ENCODE results near the gene UBR7.
"Not testable (repeated sequence)": the region's sequence is repeated elsewhere in the genome, so short reads cannot be mapped to it uniquely, and the experiment has no call there.

The UBR7 gene

DNA sequence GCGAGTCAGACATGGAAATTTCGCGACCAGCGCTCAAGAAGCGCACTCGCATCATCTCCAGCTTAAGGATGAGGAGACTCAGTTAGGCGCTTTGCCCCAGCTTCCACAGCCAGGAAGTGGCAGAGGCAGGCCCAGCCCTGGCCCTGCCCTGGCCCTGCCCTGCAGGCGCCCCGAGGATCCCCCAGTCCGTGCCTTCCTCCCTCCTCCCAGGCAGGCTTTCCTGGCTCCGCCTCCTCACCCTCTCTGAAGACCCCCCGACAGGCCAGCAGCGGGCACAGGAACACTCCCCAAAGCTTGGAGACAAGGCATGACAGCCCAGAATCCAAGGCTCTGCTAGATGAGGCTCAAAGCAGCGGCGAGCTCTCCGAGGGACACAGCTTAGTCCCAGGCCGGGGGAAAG lies 25.1 kb downstream of the UBR7 start:
- TF ChIP-seq, protein P1, sequence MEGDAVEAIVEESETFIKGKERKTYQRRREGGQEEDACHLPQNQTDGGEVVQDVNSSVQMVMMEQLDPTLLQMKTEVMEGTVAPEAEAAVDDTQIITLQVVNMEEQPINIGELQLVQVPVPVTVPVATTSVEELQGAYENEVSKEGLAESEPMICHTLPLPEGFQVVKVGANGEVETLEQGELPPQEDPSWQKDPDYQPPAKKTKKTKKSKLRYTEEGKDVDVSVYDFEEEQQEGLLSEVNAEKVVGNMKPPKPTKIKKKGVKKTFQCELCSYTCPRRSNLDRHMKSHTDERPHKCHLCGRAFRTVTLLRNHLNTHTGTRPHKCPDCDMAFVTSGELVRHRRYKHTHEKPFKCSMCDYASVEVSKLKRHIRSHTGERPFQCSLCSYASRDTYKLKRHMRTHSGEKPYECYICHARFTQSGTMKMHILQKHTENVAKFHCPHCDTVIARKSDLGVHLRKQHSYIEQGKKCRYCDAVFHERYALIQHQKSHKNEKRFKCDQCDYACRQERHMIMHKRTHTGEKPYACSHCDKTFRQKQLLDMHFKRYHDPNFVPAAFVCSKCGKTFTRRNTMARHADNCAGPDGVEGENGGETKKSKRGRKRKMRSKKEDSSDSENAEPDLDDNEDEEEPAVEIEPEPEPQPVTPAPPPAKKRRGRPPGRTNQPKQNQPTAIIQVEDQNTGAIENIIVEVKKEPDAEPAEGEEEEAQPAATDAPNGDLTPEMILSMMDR (IDR thresholded peaks at IDR 0.05; ENCODE audit: low read length), result no peak
- TF ChIP-seq EZH2 (IDR thresholded peaks at IDR 0.05; ENCODE audit: borderline replicate concordance, low read length), result no peak
- H3K9me3 ChIP-seq (ENCODE audit: low read length), result no peaks in the 10 kb centered on the region
- H3K27ac ChIP-seq (ENCODE audit: low read depth, low read length, poor library complexity, severe bottlenecking), result no peak overlapping the region
- no peak overlapping the region for H3K4me2 ChIP-seq (ENCODE audit: low read length)
- peaks cover 19% of the 10 kb centered on the region for H3K36me3 ChIP-seq (ENCODE audit: insufficient read depth, low read length)
- no peaks in the 10 kb centered on the region for H3K4me1 ChIP-seq (ENCODE audit: insufficient read depth, low read length, severe bottlenecking)
- no peak overlapping the region for H3K9ac ChIP-seq (ENCODE audit: low read length)
- no peaks in the 10 kb centered on the region for H3K9me2 ChIP-seq (ENCODE audit: low read depth, low read length)
- H3F3A ChIP-seq (ENCODE audit: insufficient read depth, low read length), result no peaks in the 10 kb centered on the region; the same call in 1 of the 2 replicates
- no peaks in the 10 kb centered on the region for H4K20me1 ChIP-seq (ENCODE audit: insufficient read depth, low read length)
- H3K79me2 ChIP-seq (ENCODE audit: insufficient read depth, low read length), result no peaks in the 10 kb centered on the region
- no peak overlapping the region for H2AFZ ChIP-seq (ENCODE audit: low read length)
- no peak overlapping the region for H3K4me3 ChIP-seq (ENCODE audit: low read depth, low read length, poor library complexity, severe bottlenecking)
- H3K27me3 ChIP-seq (ENCODE audit: insufficient read depth, low read length), result no peaks in the 10 kb centered on the region; the same call in 1 of the 2 replicates

DNA sequence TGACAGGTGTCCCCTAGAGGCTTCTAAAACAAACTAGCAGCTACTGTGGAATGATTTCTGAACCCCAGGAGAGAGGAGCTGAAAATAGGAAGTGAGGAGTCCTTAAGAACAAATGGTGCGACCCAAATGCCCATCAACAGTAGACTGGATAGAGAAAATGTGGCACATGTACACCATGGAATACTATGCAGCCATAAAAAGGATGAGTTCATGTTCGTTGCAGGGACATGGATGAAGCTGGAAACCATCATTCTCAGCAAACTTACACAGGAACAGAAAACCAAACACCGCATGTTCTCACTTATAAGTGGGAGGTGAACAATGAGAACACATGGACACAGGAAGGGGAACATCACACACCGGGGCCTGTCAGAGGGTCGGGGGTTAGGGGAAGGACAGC lies 26.0 kb downstream of the UBR7 start:
- H3K9ac ChIP-seq (ENCODE audit: low read length); H3K27ac ChIP-seq (ENCODE audit: low read depth, low read length, poor library complexity, severe bottlenecking); H3K9me3 ChIP-seq (ENCODE audit: low read length); H3K9me2 ChIP-seq (ENCODE audit: low read depth, low read length); H3K27me3 ChIP-seq (ENCODE audit: insufficient read depth, low read length); H3K4me3 ChIP-seq (ENCODE audit: low read depth, low read length, poor library complexity, severe bottlenecking); H3K4me2 ChIP-seq (ENCODE audit: low read length); H3F3A ChIP-seq (ENCODE audit: insufficient read depth, low read length); H3K79me2 ChIP-seq (ENCODE audit: insufficient read depth, low read length); H3K4me1 ChIP-seq (ENCODE audit: insufficient read depth, low read length, severe bottlenecking); H4K20me1 ChIP-seq (ENCODE audit: insufficient read depth, low read length); H2AFZ ChIP-seq (ENCODE audit: low read length): not testable (repeated sequence)
- H3K36me3 ChIP-seq (ENCODE audit: insufficient read depth, low read length), result peaks cover 10% of the 10 kb centered on the region

DNA sequence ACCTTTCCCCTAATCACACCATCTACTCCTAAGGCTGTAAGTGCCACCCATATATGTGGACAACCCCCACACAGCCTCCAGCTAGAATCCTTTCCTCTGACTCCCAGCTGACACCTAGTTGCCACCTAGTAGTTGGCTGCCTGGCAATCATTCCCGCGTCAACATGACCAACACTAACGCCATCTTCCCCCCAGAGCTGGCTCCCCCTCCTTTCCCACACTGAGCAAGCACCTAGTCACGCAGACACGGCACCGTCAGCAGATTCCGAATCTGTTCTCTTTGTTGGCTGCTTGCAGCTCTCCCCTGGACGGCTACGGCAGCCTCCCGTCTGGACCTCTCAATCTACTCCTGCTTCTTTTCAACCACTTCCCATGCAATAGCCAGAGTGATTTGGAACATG lies 27.7 kb downstream of the UBR7 start:
- no peak overlapping the region for H3K4me2 ChIP-seq (ENCODE audit: low read length)
- TF ChIP-seq, protein P1 (IDR thresholded peaks at IDR 0.05; ENCODE audit: low read length), result no peak
- TF ChIP-seq EZH2 (IDR thresholded peaks at IDR 0.05; ENCODE audit: borderline replicate concordance, low read length), result no peak
- H3K36me3 ChIP-seq (ENCODE audit: insufficient read depth, low read length), result no peaks in the 10 kb centered on the region
- no peak overlapping the region for H2AFZ ChIP-seq (ENCODE audit: low read length)
- no peak overlapping the region for H3K27ac ChIP-seq (ENCODE audit: low read depth, low read length, poor library complexity, severe bottlenecking)
- H3K79me2 ChIP-seq (ENCODE audit: insufficient read depth, low read length), result no peaks in the 10 kb centered on the region
- H3F3A ChIP-seq (ENCODE audit: insufficient read depth, low read length), result no peaks in the 10 kb centered on the region; the same call in 1 of the 2 replicates
- no peak overlapping the region for H3K4me3 ChIP-seq (ENCODE audit: low read depth, low read length, poor library complexity, severe bottlenecking)
- H3K27me3 ChIP-seq (ENCODE audit: insufficient read depth, low read length), result no peaks in the 10 kb centered on the region; the same call in 1 of the 2 replicates
- no peaks in the 10 kb centered on the region for H3K4me1 ChIP-seq (ENCODE audit: insufficient read depth, low read length, severe bottlenecking)
- H4K20me1 ChIP-seq (ENCODE audit: insufficient read depth, low read length), result no peaks in the 10 kb centered on the region
- no peak overlapping the region for H3K9ac ChIP-seq (ENCODE audit: low read length)
- no peaks in the 10 kb centered on the region for H3K9me2 ChIP-seq (ENCODE audit: low read depth, low read length)
- no peaks in the 10 kb centered on the region for H3K9me3 ChIP-seq (ENCODE audit: low read length)

DNA sequence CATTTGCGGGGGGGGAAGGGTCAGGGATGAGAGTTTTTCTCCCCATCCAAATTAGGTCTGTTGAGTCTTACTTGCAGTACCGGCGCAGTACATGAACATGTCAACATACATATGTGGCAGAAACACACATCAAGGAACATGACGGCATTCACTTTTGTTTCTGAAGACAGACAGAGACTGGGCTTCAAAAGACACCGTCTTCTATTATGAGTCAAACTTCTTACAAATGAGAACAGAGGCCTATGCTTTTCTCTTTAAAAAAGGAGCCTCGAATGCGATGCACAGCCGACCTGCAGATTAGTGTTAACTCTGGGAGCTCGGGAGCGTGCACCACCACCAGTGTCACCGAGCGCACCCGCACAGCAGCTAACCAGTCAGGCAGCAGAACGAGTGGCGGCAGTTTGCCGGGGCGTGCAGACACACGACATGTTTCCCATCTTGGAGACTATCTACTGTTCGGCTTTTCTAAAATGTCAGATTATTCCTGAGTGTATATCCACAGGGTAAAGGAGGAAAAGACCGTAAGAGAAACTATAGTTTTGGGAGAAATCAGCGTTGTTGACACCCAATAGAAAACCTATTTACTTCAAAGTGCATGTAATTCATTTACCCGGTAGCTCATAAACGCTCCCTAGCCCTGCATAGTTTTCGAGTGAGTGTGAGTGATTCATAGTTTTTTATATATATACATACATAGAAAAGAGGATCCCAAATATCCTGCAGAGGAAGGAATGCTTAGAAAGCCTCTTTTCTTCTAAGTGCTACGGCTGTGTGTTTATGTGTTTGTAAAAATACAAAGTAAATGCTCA lies 33.0 kb downstream of the UBR7 start:
- H3K27ac ChIP-seq (ENCODE audit: low read depth, low read length, poor library complexity, severe bottlenecking), result no peak overlapping the region
- H3K4me2 ChIP-seq (ENCODE audit: low read length), result no peak overlapping the region
- no peaks in the 10 kb centered on the region for H3F3A ChIP-seq (ENCODE audit: insufficient read depth, low read length)
- H3K4me1 ChIP-seq (ENCODE audit: insufficient read depth, low read length, severe bottlenecking), result no peaks in the 10 kb centered on the region
- no peaks in the 10 kb centered on the region for H3K27me3 ChIP-seq (ENCODE audit: insufficient read depth, low read length)
- no peak for TF ChIP-seq EZH2 (IDR thresholded peaks at IDR 0.05; ENCODE audit: borderline replicate concordance, low read length)
- TF ChIP-seq, protein P1 (IDR thresholded peaks at IDR 0.05; ENCODE audit: low read length), result no peak
- no peaks in the 10 kb centered on the region for H3K9me2 ChIP-seq (ENCODE audit: low read depth, low read length)
- H3K9ac ChIP-seq (ENCODE audit: low read length), result no peak overlapping the region
- H3K36me3 ChIP-seq (ENCODE audit: insufficient read depth, low read length), result peaks cover 33% of the 10 kb centered on the region; the same call in 1 of the 2 replicates
- no peaks in the 10 kb centered on the region for H4K20me1 ChIP-seq (ENCODE audit: insufficient read depth, low read length)
- H3K79me2 ChIP-seq (ENCODE audit: insufficient read depth, low read length), result no peaks in the 10 kb centered on the region
- H3K4me3 ChIP-seq (ENCODE audit: low read depth, low read length, poor library complexity, severe bottlenecking), result no peak overlapping the region
- H3K9me3 ChIP-seq (ENCODE audit: low read length), result no peaks in the 10 kb centered on the region
- no peak overlapping the region for H2AFZ ChIP-seq (ENCODE audit: low read length)

Measured in OCI-LY1 (cell line).